IMR-90 (cell line): ENCODE results near the gene ZDHHC14.

Experiments used
- BHLHE40 ChIP-seq: fragments of 150-350 bp; IDR thresholded peaks from 2 replicates; pipeline ENCODE4 v1.6.1; 2016; ENCODE audit warnings: mild to moderate bottlenecking, low read depth, low read length
- CEBPB ChIP-seq: IDR thresholded peaks from 2 replicates; pipeline ENCODE4 v1.6.1; 2012; ENCODE audit warnings: low read depth, low read length, improper control_type of control experiment
- CHD1 ChIP-seq: IDR thresholded peaks from 2 replicates; pipeline ENCODE4 v1.6.1; 2012; ENCODE audit warnings: low read depth, low read length, improper control_type of control experiment
- CTCF ChIP-seq: conservative IDR thresholded peaks from 2 replicates; pipeline ENCODE4 v1.5.1; 2012; ENCODE audit warnings: mild to moderate bottlenecking, low read depth, low read length, improper control_type of control experiment
- FOS ChIP-seq: fragments of 150-350 bp; IDR thresholded peaks from 2 replicates; pipeline ENCODE4 v1.6.1; 2016; ENCODE audit warnings: low read depth, low read length
- MAFK ChIP-seq: IDR thresholded peaks from 2 replicates; pipeline ENCODE4 v1.6.1; 2012; ENCODE audit warnings: low read depth, low read length, improper control_type of control experiment
- MAZ ChIP-seq: IDR thresholded peaks from 2 replicates; pipeline ENCODE4 v1.6.1; 2012; ENCODE audit warnings: low read depth, mild to moderate bottlenecking, low read length, improper control_type of control experiment, moderate library complexity, borderline replicate concordance
- MXI1 ChIP-seq: IDR thresholded peaks from 2 replicates; pipeline ENCODE4 v1.6.1; 2012; ENCODE audit warnings: low read depth, mild to moderate bottlenecking, low read length, moderate library complexity, borderline replicate concordance
- POLR2A ChIP-seq: IDR thresholded peaks from 2 replicates; pipeline ENCODE4 v1.6.1; 2012; ENCODE audit warnings: mild to moderate bottlenecking, low read depth, low read length
- RCOR1 ChIP-seq: IDR thresholded peaks from 2 replicates; pipeline ENCODE4 v1.6.1; 2012; ENCODE audit warnings: mild to moderate bottlenecking, low read length, improper control_type of control experiment; ENCODE audit not compliant: insufficient replicate concordance
- SMC3 ChIP-seq: fragments of 150-350 bp; IDR thresholded peaks from 2 replicates; pipeline ENCODE4 v1.6.1; 2016; ENCODE audit warnings: low read depth, mild to moderate bottlenecking, antibody characterized with exemption, low read length, moderate library complexity
- USF2 ChIP-seq: fragments of 150-350 bp; IDR thresholded peaks from 2 replicates; pipeline ENCODE4 v1.6.1; 2017; ENCODE audit warnings: mild to moderate bottlenecking, antibody characterized with exemption, low read length, low read depth

GRCh38 chr6:157552820-157553485 lies 172.0 kb downstream of the ZDHHC14 start:
- TF ChIP-seq RCOR1 (no peak), CTCF (no peak), BHLHE40 (no peak), FOS (no peak), POLR2A (no peak), MXI1 (no peak), CHD1 (no peak), MAFK (no peak), MAZ (no peak), USF2 (no peak), SMC3 (no peak), CEBPB (no peak)
